ENCODE measurements around the gene NSUN5. TPM values are rescaled to one million over a fixed set of nuclear protein-coding genes. Genes with fewer than 3 reads are reported as not detected.
A peak's percentile ranks its signal among the peaks of the same experiment; 100 is the strongest.
"Not testable (repeated sequence)": the region's sequence is repeated elsewhere in the genome, so short reads cannot be mapped to it uniquely, and the experiment has no call there.

NSUN5 gene
- total and polyA plus RNA-seq, 2 experiments from 2014 or later = 21.1 to 25.5 TPM

- Histone ChIP-seq H3F3A (ENCODE audit: insufficient read depth) (no peaks in the 10 kb centered on the region), H3K9ac (no peak overlapping the region), H2AFZ (no peak overlapping the region), H3K36me3 (ENCODE audit: low read depth) (no peaks in the 10 kb centered on the region), H3K27me3 (replicated peaks; ENCODE audit: insufficient read depth) (peaks cover 43% of the 10 kb centered on the region), H3K9me3 (ENCODE audit: low read depth) (no peaks in the 10 kb centered on the region), H3K4me3 (no peak overlapping the region), H3K4me1 (ENCODE audit: insufficient read depth) (no peaks in the 10 kb centered on the region), H4K20me1 (ENCODE audit: insufficient read depth) (no peaks in the 10 kb centered on the region), H3K27ac (no peak overlapping the region), H3K9me2 (ENCODE audit: insufficient read depth) (no peaks in the 10 kb centered on the region), H3K79me2 (ENCODE audit: insufficient read depth) (no peaks in the 10 kb centered on the region), H3K4me2 (ENCODE audit: unreplicated experiment) (no peak overlapping the region)
- 22 to 32% methylated on average over 5 to 6 of the region's 6 CpGs for WGBS, 2 experiments (ENCODE audit: low coverage in 1 of 2, low lambda C conversion rate in 2 of 2, missing lambda C conversion rate in 2 of 2)
- in situ Hi-C loops (cut with MboI) = no loop called here
- TF ChIP-seq EZH2 (IDR thresholded peaks at IDR 0.05; ENCODE audit: insufficient read depth, poor library complexity, severe bottlenecking) (no peak), EZH2phosphoT487 (IDR thresholded peaks at IDR 0.05; ENCODE audit: insufficient read depth, low read depth) (no peak)
- DNase-seq = no peak
Measured at GRCh38 chr7:73332447-73332846, 23.8 kb upstream of the NSUN5 start.

GRCh38 chr7:73330772-73331171, 22.1 kb upstream of the NSUN5 start:
- Histone ChIP-seq H4K20me1 (ENCODE audit: insufficient read depth) (no peaks in the 10 kb centered on the region), H3K36me3 (ENCODE audit: low read depth) (no peaks in the 10 kb centered on the region), H3K9me3 (ENCODE audit: low read depth) (no peaks in the 10 kb centered on the region), H3F3A (ENCODE audit: insufficient read depth) (no peaks in the 10 kb centered on the region), H3K4me1 (ENCODE audit: insufficient read depth) (no peaks in the 10 kb centered on the region), H3K9ac (no peak overlapping the region), H3K4me2 (ENCODE audit: unreplicated experiment) (no peak overlapping the region), H3K27me3 (replicated peaks; ENCODE audit: insufficient read depth) (peaks cover 40% of the 10 kb centered on the region), H2AFZ (no peak overlapping the region), H3K9me2 (ENCODE audit: insufficient read depth) (no peaks in the 10 kb centered on the region), H3K27ac (no peak overlapping the region), H3K4me3 (no peak overlapping the region), H3K79me2 (ENCODE audit: insufficient read depth) (no peaks in the 10 kb centered on the region)
- 43 to 44% methylated on average over 6 of the region's 6 CpGs for WGBS, 2 experiments (ENCODE audit: low coverage in 1 of 2, low lambda C conversion rate in 2 of 2, missing lambda C conversion rate in 2 of 2)
- TF ChIP-seq EZH2phosphoT487 (IDR thresholded peaks at IDR 0.05; ENCODE audit: insufficient read depth, low read depth) (no peak), EZH2 (IDR thresholded peaks at IDR 0.05; ENCODE audit: insufficient read depth, poor library complexity, severe bottlenecking) (no peak)
- in situ Hi-C loops (cut with MboI) = no loop called here
- DNase-seq = no peak

- WGBS, 2 experiments (ENCODE audit: low coverage in 1 of 2, low lambda C conversion rate in 2 of 2, missing lambda C conversion rate in 2 of 2) = 39 to 41% methylated on average over 11 of the region's 11 CpGs
- no peak for TF ChIP-seq EZH2phosphoT487 (IDR thresholded peaks at IDR 0.05; ENCODE audit: insufficient read depth, low read depth)
- no peak for TF ChIP-seq EZH2 (IDR thresholded peaks at IDR 0.05; ENCODE audit: insufficient read depth, poor library complexity, severe bottlenecking)
- peak; percentile 36 for DNase-seq
- Histone ChIP-seq H3K9me3 (ENCODE audit: low read depth) (no peaks in the 10 kb centered on the region), H2AFZ (no peak overlapping the region), H3K4me1 (ENCODE audit: insufficient read depth) (no peaks in the 10 kb centered on the region), H3K9ac (no peak overlapping the region), H3K9me2 (ENCODE audit: insufficient read depth) (no peaks in the 10 kb centered on the region), H3K4me3 (no peak overlapping the region), H3K4me2 (ENCODE audit: unreplicated experiment) (no peak overlapping the region), H4K20me1 (ENCODE audit: insufficient read depth) (no peaks in the 10 kb centered on the region), H3K79me2 (ENCODE audit: insufficient read depth) (no peaks in the 10 kb centered on the region), H3K36me3 (ENCODE audit: low read depth) (no peaks in the 10 kb centered on the region), H3K27ac (no peak overlapping the region), H3F3A (ENCODE audit: insufficient read depth) (no peaks in the 10 kb centered on the region), H3K27me3 (replicated peaks; ENCODE audit: insufficient read depth) (peaks cover 34% of the 10 kb centered on the region)
- in situ Hi-C loops (cut with MboI) = no loop called here
Measured at GRCh38 chr7:73329861-73330581, 21.4 kb upstream of the NSUN5 start.

GRCh38 chr7:73328696-73329095, 20.1 kb upstream of the NSUN5 start:
- Histone ChIP-seq H3K79me2 (ENCODE audit: insufficient read depth) (no peaks in the 10 kb centered on the region), H3K4me1 (ENCODE audit: insufficient read depth) (no peaks in the 10 kb centered on the region), H3K4me3 (no peak overlapping the region), H3K4me2 (ENCODE audit: unreplicated experiment) (no peak overlapping the region), H3K9me2 (ENCODE audit: insufficient read depth) (no peaks in the 10 kb centered on the region), H3K27me3 (replicated peaks; ENCODE audit: insufficient read depth) (peaks cover 20% of the 10 kb centered on the region), H3F3A (ENCODE audit: insufficient read depth) (no peaks in the 10 kb centered on the region), H3K9ac (no peak overlapping the region), H3K36me3 (ENCODE audit: low read depth) (no peaks in the 10 kb centered on the region), H2AFZ (no peak overlapping the region), H4K20me1 (ENCODE audit: insufficient read depth) (no peaks in the 10 kb centered on the region), H3K9me3 (ENCODE audit: low read depth) (no peaks in the 10 kb centered on the region), H3K27ac (no peak overlapping the region)
- 84 to 85% methylated on average over 10 of the region's 10 CpGs for WGBS, 2 experiments (ENCODE audit: low coverage in 1 of 2, low lambda C conversion rate in 2 of 2, missing lambda C conversion rate in 2 of 2)
- no peak for DNase-seq
- TF ChIP-seq EZH2 (IDR thresholded peaks at IDR 0.05; ENCODE audit: insufficient read depth, poor library complexity, severe bottlenecking) = no peak
- no peak for TF ChIP-seq EZH2phosphoT487 (IDR thresholded peaks at IDR 0.05; ENCODE audit: insufficient read depth, low read depth)
- in situ Hi-C loops (cut with MboI) = no loop called here

- H3K9me2 ChIP-seq (ENCODE audit: insufficient read depth); DNase-seq; H3K79me2 ChIP-seq (ENCODE audit: insufficient read depth); H2AFZ ChIP-seq; H4K20me1 ChIP-seq (ENCODE audit: insufficient read depth); H3K4me2 ChIP-seq (ENCODE audit: unreplicated experiment); H3K9ac ChIP-seq; H3K4me1 ChIP-seq (ENCODE audit: insufficient read depth); H3K27ac ChIP-seq; in situ Hi-C loops (cut with MboI); H3K4me3 ChIP-seq; H3K36me3 ChIP-seq (ENCODE audit: low read depth); H3F3A ChIP-seq (ENCODE audit: insufficient read depth); H3K9me3 ChIP-seq (ENCODE audit: low read depth): not testable (repeated sequence)
- 84 to 92% methylated on average over 31 to 43 of the region's 43 CpGs for WGBS, 2 experiments (ENCODE audit: low coverage in 1 of 2, low lambda C conversion rate in 2 of 2, missing lambda C conversion rate in 2 of 2)
- H3K27me3 ChIP-seq (replicated peaks; ENCODE audit: insufficient read depth) = peaks cover 15% of the 10 kb centered on the region
Measured at GRCh38 chr7:73327922-73328321, 19.3 kb upstream of the NSUN5 start, which contains the start of the genes FKBP6 and TRIM50. Gene FKBP6, plus strand, starts transcription at chr7:73328161. Its CDS starts 268 bp downstream, at chr7:73328429. Gene TRIM50, minus strand, starts transcription at chr7:73328082. Its CDS starts 3,295 bp downstream, at chr7:73324787.

GRCh38 chr7:73327449-73327848, 18.8 kb upstream of the NSUN5 start:
- not testable (repeated sequence) for H3K4me1 ChIP-seq (ENCODE audit: insufficient read depth)

GRCh38 chr7:73325424-73325823, 16.8 kb upstream of the NSUN5 start:
- H3K9me2 ChIP-seq (ENCODE audit: insufficient read depth); DNase-seq; H3K4me3 ChIP-seq; H3K4me2 ChIP-seq (ENCODE audit: unreplicated experiment); H3K27me3 ChIP-seq (replicated peaks; ENCODE audit: insufficient read depth); H3K27ac ChIP-seq; H3K9ac ChIP-seq; in situ Hi-C loops (cut with MboI); H3K79me2 ChIP-seq (ENCODE audit: insufficient read depth); H3F3A ChIP-seq (ENCODE audit: insufficient read depth); H3K4me1 ChIP-seq (ENCODE audit: insufficient read depth); H4K20me1 ChIP-seq (ENCODE audit: insufficient read depth); H3K9me3 ChIP-seq (ENCODE audit: low read depth); H2AFZ ChIP-seq; H3K36me3 ChIP-seq (ENCODE audit: low read depth): not testable (repeated sequence)
- WGBS, 2 experiments (ENCODE audit: low coverage in 1 of 2, low lambda C conversion rate in 2 of 2, missing lambda C conversion rate in 2 of 2) = 57 to 64% methylated on average over 6 of the region's 6 CpGs

More at GRCh38 chr7:73327449-73327848, 18.8 kb upstream of the NSUN5 start:
- WGBS, 2 experiments (ENCODE audit: low coverage in 1 of 2, low lambda C conversion rate in 2 of 2, missing lambda C conversion rate in 2 of 2) = 24 to 69% methylated on average over 2 to 13 of the region's 13 CpGs
- H3K4me3 ChIP-seq; H3K79me2 ChIP-seq (ENCODE audit: insufficient read depth); H3K4me2 ChIP-seq (ENCODE audit: unreplicated experiment); in situ Hi-C loops (cut with MboI); H3F3A ChIP-seq (ENCODE audit: insufficient read depth); DNase-seq; H3K27ac ChIP-seq; H3K9me2 ChIP-seq (ENCODE audit: insufficient read depth); H3K9me3 ChIP-seq (ENCODE audit: low read depth); H3K36me3 ChIP-seq (ENCODE audit: low read depth); H2AFZ ChIP-seq; H3K9ac ChIP-seq; H4K20me1 ChIP-seq (ENCODE audit: insufficient read depth): not testable (repeated sequence)
- H3K27me3 ChIP-seq (replicated peaks; ENCODE audit: insufficient read depth) = peaks cover 11% of the 10 kb centered on the region

Data from GM23248 (cell line).